GM19238 (cell line): ENCODE measurements around the gene SLC7A4.
"Not testable (repeated sequence)": the region's sequence is repeated elsewhere in the genome, so short reads cannot be mapped to it uniquely, and the experiment has no call there.

Experiments used
- DNase-seq: peaks from one replicate; pipeline ENCODE4 v3.0.0; 2011; ENCODE audit warnings: low spot score; ENCODE audit not compliant: insufficient read length

The SLC7A4 gene

GRCh38 chr22:21064917-21065864 is 32.8 kb upstream of the SLC7A4 start:
- DNase-seq, result no peak

GRCh38 chr22:21064425-21064824 is 32.1 kb upstream of the SLC7A4 start:
- not testable (repeated sequence) for DNase-seq

GRCh38 chr22:21061660-21062321 is 29.4 kb upstream of the SLC7A4 start:
- not testable (repeated sequence) for DNase-seq

GRCh38 chr22:21060363-21060762 is 28.0 kb upstream of the SLC7A4 start:
- DNase-seq, result not testable (repeated sequence)

GRCh38 chr22:21055880-21056319 is 23.5 kb upstream of the SLC7A4 start:
- DNase-seq, result no peak

- DNase-seq, result no peak
Measured at GRCh38 chr22:21055564-21055834, 23.1 kb upstream of the SLC7A4 start.

DNA sequence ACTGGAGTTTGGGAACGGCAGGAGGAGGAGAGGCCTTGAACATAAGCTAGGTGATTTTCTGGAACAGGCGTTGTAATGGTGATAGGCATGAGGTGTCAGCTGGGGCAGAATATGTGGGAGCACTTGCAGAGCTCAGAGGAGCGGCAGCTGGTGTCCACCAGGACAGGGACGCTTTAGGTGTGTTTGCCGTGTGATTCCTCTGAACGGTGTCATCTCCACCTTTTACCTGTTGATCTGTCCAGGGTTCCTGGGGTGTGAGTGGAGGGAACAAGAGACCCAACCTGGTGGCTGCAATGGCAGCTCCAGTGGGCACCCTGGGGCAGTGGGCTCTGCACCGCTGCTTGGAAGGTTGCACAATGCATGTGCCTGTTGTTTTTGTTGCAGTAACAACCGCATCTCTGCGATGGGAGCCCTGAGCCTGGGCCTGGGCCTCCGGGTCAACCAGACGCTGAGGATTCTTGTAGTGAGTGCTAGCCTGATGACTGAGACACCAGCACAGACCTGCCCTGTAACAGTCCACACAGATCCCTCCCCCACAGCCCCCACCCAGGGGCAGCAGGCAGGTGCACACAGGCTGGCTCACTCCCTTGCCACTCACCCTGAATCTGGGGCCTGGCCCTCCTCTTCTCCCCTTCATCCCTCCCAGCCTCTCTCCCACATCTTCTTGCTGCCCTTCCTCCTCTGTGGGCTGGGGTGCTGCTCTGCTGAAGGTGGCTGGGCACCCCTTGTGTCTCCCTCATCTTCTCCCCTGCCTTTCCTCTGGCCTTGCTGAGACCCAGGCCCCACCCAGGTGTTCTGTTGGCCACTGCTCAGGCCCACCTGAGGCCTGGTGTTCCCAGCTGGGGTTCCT is 22.6 kb upstream of the SLC7A4 start:
- no peak for DNase-seq

GRCh38 chr22:21054046-21054713 is 21.8 kb upstream of the SLC7A4 start:
- no peak for DNase-seq

DNA sequence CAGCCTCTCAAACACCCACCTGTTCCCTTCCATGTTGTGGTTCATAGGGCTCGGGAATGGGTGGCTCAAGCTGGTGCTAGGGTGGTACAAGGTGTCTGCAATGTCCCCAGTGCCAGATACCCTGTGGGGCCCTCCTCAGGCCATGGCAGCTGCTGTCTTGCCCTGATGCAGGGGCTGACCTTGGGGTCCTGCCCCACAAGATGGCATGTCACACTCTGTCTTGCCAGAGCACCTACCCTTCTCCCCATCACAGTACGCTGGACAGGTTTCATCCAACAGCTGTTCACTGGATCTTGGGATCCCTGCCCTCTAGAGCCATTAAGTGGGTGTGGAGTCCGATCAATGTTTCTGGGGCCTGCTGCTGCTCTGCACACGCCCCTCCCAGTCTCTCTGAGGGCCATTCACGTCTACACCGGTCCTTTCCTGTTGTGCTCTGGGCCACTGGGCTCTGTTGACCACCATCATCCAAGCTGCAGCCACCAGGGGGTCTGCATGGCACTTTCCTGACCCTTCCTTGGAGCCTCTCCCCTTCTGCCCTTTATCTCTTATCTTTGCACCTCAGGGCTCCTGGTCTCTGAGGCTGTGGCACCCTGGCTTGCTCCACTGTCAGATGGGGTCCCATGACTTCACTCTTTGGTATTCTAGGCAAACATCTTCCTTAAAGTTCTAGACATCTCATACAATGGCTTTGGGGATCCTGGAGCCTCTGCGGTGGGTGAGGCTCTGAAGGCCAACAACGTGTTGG is 20.5 kb upstream of the SLC7A4 start:
- no peak for DNase-seq

GRCh38 chr22:21051831-21052400 is 19.6 kb upstream of the SLC7A4 start:
- no peak for DNase-seq

- DNase-seq, result no peak
Measured at GRCh38 chr22:21051145-21051830, 18.9 kb upstream of the SLC7A4 start.

DNA sequence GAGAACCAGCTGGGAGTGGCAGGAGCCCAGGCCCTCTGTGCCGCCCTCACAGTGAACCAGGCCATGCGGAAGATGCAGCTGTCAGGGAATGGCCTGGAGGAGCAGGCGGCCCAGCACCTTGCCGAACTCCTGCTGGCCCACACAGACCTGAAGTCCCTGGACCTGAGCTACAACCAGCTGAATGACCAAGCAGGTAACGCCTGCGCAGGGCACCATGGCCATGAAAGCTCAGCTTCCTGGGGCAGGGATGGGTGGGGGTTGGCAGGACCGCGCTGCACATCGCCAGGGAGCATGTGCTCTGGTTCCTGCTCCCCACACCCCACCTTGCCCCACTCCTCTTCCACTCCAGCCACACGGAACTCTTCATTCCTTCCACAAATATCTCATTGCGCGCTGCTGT is 16.6 kb upstream of the SLC7A4 start:
- DNase-seq, result not testable (repeated sequence)

GRCh38 chr22:21048448-21048847 is 16.1 kb upstream of the SLC7A4 start:
- DNase-seq, result not testable (repeated sequence)

DNA sequence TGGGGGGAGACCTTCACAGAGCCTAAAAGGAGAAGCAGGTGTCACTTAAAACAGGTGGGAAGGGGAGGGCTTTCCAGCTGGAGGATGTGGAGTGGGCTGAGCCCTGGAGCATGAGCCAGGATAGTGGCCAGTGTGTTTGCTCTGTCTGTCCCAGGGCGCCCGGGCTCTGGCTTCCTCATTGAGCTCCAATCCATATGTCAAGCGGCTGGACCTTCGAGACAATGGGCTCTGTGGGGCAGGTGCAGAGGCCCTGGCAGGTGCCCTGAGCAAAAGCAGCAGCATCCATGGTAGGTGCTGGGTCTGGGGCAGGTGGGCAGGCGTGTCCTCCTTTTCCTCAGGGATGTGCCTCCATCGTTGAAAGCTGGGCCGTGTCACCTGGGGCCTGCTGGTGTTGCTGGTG is 15.4 kb upstream of the SLC7A4 start:
- DNase-seq, result no peak

- no peak for DNase-seq
Measured at GRCh38 chr22:21047035-21047661, 14.8 kb upstream of the SLC7A4 start.

GRCh38 chr22:21045585-21046294 is 13.4 kb upstream of the SLC7A4 start, which contains the start of gene LRRC74B:
LRRC74B (plus strand) TSS chr22:21045946; CDS start chr22:21045987, 41 bp downstream.
- peak; percentile 90 for DNase-seq

- no peak for DNase-seq
Measured at GRCh38 chr22:21044931-21045584, 12.7 kb upstream of the SLC7A4 start.
